GM15510 (cell line): Measurements from ENCODE around the gene FAM117A.

Source experiments
- POLR2A ChIP-seq: IDR thresholded peaks from 3 replicates; pipeline ENCODE4 v1.6.1; 2011; ENCODE audit warnings: borderline replicate concordance; ENCODE audit not compliant: insufficient read length; ENCODE audit errors: extremely low read depth

Gene FAM117A

DNA sequence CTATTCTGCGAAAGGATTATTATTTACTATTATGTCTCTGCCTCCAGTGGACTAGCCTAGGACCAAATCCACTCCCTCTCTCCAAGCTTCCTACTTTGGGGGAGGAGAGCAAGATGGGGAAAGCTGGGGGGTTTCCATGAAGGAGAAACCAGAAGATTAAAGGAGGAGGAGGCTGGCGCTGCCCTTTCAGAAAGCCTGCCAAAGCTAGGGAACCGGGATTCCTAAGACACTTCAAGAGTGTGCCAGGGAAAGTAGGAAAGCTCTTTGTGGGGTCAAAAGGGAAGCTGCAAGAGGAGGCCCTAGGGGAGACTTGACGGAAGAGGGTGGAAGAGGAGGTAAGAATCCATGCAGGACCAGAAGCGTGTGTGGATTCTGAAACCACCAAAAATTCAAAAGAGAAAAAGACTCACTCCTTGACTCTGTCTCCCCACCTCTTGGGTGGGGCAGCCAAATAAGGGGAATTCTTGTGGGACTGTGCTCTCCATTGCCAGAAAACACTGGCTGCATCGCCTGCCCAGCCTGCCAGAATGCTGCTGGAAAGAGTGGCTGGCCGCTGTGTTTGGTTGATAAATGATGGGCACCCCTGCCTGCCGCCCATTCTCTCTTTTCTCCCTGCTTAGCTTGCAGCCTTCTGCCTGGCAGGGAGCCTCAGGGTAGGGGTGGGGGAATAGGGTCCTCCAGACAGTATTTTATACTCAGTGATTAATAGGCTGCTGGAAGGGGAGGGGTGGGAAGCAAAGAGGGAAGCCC, 12.8 kb upstream of the FAM117A start:
- no peak for TF ChIP-seq POLR2A

DNA sequence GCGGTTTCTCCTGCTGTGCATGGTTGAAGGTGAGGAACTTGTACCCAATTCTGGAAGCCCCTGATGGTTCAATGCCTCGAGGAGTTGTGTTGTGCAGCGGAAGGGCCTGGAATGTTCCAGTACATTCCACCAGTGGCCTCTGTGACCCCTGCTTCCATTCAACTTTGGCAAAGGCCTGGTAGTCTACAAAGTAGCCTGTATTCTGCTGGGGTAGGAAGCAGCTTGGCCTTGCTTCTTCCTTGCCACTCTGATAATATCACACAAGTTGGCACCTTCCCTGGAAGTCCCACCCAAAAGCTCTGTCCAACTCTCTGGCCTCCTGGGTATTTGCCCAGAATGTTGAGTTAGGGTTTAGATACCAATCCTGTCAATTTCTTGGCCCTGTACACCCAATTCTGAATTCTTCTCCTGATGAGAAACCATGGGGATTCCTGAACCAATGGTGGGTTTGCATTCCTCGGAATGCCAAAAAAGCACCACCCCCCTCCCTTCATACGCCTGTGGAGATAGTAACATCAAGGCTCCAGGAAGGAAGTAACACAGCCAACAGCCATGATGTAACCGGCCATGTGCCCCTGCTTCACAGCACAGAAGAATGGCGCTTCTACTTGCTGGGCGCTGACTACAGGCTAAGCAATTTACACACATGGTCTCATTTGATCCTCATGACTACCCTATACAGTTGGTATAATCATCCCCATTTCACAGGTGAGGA, 11.8 kb upstream of the FAM117A start:
- no peak for TF ChIP-seq POLR2A

DNA sequence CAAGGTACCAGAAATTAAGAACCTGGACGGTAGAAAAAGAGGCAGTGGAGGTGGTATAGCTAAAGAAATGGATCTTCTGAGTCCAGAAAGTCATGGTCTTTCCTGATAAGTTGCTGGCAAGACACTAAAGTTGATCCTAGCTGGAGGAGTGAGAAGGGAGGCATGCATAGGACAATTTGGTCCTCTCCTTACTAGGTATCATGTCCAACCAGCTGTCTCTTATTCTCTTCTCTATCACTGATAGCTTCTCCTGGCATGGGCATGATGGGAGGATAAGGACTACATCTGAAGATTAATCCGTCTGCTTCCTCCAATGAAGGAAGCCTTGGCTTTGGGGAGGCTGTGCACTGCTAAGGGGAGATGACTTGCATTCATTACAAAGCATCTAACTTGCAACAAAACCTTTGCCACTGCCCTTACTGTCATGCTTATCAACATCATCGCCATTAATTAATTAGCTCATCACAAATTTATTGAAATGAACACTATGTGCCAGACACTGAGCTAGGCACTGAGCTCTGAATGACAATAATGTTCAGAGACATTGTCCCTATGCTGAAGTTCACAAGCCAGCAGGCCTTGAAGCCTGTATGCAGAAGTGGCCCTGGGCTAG, 3.1 kb upstream of the FAM117A start:
- TF ChIP-seq POLR2A: no peak

DNA sequence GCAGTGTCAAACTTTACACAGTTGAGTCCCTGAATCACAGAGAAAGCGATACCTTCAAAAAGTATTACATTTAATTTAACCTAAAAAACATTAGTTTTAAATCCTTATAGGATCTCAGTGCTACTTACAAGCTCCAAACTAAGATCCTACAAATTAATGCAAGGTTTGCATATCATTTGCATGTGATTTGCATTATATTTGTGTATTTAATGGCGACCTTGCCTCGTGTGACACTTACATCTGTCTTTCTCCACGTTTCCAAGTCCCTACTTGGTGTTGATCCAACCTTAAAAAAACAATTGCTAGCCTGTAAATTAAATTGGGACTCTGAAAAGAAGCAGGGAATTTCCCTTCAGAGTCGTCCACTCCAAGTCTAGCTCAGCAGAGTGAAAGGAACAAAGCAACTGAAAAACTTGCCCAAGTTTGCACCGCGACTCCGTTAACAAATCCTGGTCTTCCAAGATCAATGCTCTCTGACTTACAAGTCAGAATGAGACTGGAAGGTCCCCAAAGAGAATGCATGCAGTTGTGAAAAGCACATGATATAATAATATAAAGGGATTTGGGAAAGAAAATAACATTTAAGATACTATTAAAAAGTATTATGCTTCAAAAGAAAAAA, 739 bp upstream of the FAM117A start:
- no peak for TF ChIP-seq POLR2A

DNA sequence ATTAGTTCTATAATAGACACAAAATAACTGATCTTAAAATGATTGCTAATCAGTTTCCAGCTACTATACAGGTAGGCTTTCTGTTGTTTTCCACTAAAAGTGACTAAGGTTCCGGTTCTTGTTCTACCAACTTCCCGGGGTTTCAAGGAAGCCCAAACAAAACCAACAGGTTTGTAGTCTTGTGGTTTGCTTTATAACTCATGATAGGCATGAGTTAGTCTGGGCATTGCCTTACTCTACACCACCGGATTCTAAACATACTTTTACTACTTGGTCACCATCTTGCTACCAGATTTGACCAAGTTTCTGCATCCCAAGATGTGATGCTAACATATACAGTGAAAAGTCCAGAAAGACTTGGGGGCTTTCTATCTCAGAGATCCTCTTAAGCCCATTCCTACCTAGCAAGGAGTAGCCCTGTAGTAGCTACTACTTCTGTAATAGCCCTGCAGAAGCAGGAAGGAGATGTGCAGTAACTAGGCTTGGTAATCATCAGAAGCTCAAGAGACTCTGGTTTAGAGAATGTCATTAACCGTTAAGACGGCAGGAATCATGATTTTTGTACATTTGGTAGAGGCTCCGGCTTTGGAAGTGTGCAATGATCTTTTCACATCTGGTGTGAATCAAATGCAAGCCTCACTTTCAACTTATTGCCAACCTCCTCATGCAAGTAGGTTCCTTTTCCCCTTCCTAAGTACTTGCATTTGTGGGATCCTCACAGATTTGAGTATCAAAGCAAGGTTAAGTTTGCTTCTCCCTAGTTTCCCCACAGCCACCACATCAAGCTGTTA, 1.6 kb downstream of the FAM117A start:
- TF ChIP-seq POLR2A: no peak

DNA sequence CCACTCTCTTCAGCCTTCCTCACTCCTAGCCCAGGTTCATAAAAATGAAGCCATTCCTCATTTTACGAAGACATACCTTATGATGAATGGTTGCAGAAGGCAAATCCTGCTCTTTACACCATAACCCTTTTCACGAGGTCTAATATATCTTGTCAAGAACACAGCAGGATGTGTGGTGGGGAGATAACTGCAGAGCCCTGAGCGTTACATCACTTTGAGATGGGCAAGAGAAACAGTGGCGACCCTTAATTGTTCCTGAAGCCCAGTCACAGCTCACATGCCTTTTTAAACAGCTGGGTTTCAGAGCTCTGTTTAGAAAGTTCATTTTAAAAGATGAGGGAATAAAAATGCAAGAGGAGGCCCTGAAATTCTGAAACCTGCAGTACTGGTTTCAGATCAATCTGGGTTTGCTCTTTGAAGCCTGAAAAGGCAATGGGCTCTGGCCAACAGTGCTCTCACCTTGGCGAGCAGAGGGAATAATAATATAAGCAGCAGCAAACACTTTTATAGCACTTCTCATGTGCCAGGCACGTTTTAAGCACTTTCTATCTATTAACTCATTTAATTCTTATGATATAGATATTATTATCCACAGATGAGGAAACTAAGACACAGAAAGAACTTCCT, 2.9 kb downstream of the FAM117A start:
- no peak for TF ChIP-seq POLR2A

DNA sequence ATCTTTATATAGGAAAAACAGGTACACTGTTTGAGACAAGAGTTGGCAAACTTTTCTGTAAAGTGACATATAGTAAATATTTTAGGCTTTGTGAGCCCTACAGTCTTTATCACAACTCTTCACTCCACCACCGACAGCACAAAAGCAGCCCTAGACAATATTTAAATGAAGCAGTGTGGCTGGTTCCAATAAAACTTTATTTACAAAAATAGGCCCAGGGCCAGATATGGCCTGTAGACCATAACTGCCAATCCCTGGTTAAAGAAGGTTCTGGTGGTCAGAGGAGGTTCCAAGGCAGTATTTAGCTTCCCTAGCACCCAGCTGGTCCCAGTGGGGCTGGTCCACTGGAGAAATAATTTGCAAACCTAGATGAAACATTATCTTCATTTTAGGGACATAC, 3.6 kb downstream of the FAM117A start:
- no peak for TF ChIP-seq POLR2A

DNA sequence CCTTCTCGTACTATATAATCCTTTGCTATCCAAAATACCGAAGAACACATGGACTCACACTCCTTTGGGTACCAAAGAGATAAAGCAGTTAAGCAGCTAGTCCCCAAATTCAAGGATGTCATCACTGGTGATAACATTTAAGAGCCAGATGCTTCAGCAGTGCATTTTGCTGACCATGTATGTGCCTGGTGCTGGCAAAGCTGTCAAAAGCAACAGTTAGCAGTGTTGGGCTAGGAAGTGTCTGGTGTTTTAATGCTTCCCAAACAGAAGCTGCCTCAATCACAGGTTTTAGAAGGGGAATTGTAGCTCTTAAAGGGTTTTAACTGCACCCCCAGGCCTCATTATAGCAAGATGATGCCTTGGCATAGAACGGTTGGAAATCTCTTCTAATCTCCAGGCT, 4.7 kb downstream of the FAM117A start:
- no peak for TF ChIP-seq POLR2A

DNA sequence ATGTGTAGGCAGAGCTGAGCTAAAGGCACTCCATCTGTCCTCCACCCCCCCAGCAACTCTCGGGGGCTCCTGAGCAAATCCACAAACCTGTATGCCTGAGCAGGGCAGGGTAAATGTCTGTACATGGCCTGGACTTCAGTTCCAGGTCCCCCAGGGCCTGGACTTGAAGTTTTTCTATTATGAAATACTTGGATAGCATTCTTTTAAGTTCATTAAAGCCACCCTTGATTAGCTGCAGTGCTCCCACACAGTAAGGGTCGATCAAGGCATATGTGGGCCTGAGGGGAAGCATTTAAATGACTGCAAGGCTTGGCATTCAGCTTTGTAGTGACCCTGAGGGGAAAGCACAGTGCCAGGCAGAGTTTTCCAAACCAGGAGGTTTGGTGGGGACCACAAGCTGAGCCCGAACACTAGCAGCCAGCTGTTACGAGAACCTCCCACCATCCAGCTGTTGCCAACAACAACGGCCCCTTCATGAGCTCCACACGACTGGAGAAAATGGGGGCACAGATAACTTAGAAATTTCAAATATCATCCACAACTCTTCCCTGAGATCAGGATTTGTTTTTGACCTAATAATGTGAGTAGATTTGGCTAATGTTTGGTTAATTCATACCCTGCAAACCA, 6.7 kb downstream of the FAM117A start:
- no peak for TF ChIP-seq POLR2A

DNA sequence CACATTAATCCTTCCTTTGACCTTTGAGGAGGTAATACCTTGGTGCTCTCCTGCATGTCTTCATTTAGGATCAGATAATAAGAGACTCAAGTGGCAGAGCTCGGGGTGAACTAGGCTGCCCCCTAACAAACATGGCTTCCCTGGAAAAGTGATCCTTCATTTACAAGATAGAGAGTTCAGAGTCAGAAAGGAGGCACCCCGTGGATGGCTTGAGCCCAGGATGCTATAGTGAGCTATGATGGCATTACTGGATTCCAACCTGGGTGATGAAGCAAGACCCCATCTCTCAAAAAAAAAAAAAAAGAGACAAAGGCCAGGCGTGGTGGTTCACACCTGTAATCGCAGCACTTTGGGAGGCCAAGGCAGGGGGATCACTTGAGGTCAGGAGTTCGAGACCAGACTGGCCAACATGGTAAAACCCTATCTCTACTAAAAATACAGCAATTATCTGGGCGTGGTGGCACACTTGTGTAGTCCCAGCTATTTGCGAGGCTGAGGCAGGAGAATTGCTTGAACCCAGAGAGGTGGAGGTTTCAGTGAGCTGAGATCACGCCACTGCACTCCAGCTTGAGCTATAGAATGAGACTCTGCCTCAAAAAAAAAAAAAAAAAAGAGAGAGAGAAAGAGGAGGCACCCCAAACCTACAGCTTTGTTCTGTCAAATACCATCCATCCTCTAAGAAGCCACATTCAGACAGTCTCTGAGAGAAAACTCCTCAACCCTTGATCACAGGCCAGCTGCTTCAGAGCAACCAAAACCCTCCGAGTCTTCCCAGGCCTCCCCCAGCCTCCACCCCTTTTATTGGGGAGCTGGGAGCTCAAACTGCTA, 7.4 kb downstream of the FAM117A start:
- no peak for TF ChIP-seq POLR2A

DNA sequence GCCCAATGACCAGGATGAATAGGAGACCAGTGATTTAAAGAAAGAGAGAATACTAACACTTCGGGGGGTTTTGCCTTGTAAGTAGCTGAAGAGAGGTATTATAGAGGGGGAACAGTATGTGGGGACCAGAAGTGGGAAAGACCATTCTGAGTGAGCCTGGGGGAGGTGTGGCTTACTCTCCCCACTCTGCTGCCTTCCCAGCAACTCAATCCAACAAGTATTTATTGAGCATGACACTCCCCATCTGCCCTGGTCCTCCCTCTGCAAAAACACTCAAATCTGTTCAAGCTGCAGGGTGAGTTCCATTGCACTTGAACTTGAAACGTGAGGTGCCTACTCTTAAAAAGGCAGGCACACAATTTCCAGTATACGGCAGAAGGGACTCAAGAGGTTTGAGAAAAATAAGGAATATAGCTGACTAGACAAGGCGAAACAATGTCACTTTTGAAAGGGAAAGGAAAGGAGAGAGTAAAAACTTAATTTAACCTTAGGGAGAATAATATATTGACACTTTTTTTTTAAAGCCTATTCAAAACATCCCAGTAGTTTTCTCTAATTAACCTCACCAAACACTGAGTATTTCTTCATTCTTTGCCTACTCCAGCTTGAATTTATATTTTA, 8.2 kb downstream of the FAM117A start:
- TF ChIP-seq POLR2A: no peak

DNA sequence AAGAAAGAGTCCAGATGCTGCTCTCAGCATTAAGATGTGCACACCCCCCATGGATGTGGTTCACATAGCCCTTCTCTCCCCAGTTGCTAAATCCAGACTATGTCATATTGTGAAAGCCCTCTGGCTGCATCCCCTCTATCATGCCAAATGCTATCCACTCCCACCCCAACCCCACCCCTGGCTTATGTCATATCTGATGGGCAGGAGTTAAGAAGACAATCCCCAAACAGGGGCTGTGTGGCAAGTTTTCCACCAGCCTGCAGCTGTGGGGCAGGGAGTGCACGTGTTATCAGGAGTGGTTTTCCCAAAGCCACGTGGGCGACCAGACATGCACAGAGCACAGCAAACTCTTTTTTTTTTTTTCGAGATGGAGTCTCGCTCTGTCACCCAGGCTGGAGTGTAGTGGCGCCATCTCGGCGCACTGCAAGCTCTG, 10.0 kb downstream of the FAM117A start:
- TF ChIP-seq POLR2A: no peak

DNA sequence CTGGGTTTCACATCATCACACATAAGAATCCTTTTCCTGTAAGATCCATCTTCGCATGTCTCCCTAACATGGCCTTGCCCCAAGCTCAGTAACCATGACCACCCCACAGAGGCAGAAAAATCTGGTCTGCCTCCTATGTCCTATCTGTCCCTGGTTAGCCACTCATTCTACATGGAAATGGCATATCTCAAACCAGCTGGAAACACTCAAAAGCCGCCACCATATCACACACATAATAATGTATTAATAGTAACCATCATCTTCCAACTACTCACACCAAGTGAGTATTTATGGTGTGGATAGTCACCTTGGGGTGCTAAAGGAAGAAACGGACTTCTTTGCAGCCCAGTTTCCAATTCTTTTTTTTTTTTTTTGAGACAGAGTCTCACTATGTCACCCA, 11.4 kb downstream of the FAM117A start:
- TF ChIP-seq POLR2A: no peak

DNA sequence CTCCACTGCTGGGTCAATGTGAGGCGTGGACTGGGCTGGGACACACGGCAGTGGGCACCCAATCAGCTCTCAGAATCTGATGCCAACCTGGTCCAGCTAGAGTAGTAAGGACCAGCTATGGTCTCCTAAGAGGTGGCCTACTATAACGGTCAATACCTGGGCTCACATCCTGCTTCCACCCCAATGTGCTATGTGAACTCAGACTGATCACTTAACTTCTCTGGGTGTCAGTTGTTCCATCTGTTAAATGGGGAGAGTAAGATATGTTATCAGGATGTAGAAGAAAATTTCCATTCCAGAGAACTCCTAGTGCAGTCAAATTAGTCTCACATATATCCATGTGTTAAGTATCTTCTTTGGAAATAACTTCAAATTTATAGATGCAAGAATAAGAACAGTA, 14.2 kb downstream of the FAM117A start:
- no peak for TF ChIP-seq POLR2A
